ENCODE data around the gene ENDOV. TPM values are rescaled to one million over a fixed set of nuclear protein-coding genes. Genes with fewer than 3 reads are reported as not detected.

ENDOV gene
- total and polyA plus RNA-seq, 4 donors: 5.7 to 11.9 (median 8.3) TPM

GRCh38 chr17:80431246-80432195, 16.6 kb downstream of the ENDOV start:
- DNase-seq (ENCODE audit: low spot score): no peak
- TF ChIP-seq RAD21 (IDR thresholded peaks at IDR 0.05) (no peak), YY1 (IDR thresholded peaks at IDR 0.05) (no peak), EGR1 (IDR thresholded peaks at IDR 0.05; ENCODE audit: low read depth in 2 of 2) (no peak), REST (IDR thresholded peaks at IDR 0.05) (no peak), GABPA (IDR thresholded peaks at IDR 0.05 in 1 of 2, conservative IDR thresholded peaks at IDR 0.05 in 1 of 2) (no peak), JUND (IDR thresholded peaks at IDR 0.05) (no peak), FOXA2 (IDR thresholded peaks at IDR 0.05) (no peak), TAF1 (conservative IDR thresholded peaks at IDR 0.05) (no peak), FOXA1 (IDR thresholded peaks at IDR 0.05) (no peak), HNF4A (conservative IDR thresholded peaks at IDR 0.05) (no peak), NR2F2 (IDR thresholded peaks at IDR 0.05) (no peak), MAX (IDR thresholded peaks at IDR 0.05) (no peak), HNF4G (IDR thresholded peaks at IDR 0.05) (no peak), SP1 (IDR thresholded peaks at IDR 0.05) (no peak), RXRA (IDR thresholded peaks at IDR 0.05) (no peak)
- TF ChIP-seq, protein P1, sequence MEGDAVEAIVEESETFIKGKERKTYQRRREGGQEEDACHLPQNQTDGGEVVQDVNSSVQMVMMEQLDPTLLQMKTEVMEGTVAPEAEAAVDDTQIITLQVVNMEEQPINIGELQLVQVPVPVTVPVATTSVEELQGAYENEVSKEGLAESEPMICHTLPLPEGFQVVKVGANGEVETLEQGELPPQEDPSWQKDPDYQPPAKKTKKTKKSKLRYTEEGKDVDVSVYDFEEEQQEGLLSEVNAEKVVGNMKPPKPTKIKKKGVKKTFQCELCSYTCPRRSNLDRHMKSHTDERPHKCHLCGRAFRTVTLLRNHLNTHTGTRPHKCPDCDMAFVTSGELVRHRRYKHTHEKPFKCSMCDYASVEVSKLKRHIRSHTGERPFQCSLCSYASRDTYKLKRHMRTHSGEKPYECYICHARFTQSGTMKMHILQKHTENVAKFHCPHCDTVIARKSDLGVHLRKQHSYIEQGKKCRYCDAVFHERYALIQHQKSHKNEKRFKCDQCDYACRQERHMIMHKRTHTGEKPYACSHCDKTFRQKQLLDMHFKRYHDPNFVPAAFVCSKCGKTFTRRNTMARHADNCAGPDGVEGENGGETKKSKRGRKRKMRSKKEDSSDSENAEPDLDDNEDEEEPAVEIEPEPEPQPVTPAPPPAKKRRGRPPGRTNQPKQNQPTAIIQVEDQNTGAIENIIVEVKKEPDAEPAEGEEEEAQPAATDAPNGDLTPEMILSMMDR (IDR thresholded peaks at IDR 0.05; ENCODE audit: low read depth, low read length, missing input control): no peak
- TF ChIP-seq, protein P2, sequence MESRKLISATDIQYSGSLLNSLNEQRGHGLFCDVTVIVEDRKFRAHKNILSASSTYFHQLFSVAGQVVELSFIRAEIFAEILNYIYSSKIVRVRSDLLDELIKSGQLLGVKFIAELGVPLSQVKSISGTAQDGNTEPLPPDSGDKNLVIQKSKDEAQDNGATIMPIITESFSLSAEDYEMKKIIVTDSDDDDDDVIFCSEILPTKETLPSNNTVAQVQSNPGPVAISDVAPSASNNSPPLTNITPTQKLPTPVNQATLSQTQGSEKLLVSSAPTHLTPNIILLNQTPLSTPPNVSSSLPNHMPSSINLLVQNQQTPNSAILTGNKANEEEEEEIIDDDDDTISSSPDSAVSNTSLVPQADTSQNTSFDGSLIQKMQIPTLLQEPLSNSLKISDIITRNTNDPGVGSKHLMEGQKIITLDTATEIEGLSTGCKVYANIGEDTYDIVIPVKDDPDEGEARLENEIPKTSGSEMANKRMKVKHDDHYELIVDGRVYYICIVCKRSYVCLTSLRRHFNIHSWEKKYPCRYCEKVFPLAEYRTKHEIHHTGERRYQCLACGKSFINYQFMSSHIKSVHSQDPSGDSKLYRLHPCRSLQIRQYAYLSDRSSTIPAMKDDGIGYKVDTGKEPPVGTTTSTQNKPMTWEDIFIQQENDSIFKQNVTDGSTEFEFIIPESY (IDR thresholded peaks at IDR 0.05): no peak
- TF ChIP-seq, protein P3, sequence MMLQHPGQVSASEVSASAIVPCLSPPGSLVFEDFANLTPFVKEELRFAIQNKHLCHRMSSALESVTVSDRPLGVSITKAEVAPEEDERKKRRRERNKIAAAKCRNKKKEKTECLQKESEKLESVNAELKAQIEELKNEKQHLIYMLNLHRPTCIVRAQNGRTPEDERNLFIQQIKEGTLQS (IDR thresholded peaks at IDR 0.05): no peak
- Histone ChIP-seq H3K9me3 (ENCODE audit: control insufficient read depth in 4 of 4, low read length in 3 of 4) (no peaks in the 10 kb centered on the region), H3K4me1 (ENCODE audit: control insufficient read depth in 4 of 4, insufficient read depth in 4 of 4, low read length in 3 of 4) (peaks cover 0 to 3% (median under 1%) of the 10 kb centered on the region in 4 donors), H3K4me3 (ENCODE audit: low read depth in 1 of 3, low read length in 3 of 3) (no peak overlapping the region), H3K27ac (ENCODE audit: low read depth in 1 of 2, low read length in 2 of 2) (no peak overlapping the region), H3K36me3 (ENCODE audit: control insufficient read depth in 4 of 4, insufficient read depth in 3 of 4, low read depth in 1 of 4, low read length in 3 of 4) (peaks cover 0 to 2% (median 0%) of the 10 kb centered on the region in 4 donors), H3K9ac (ENCODE audit: low read depth in 1 of 2, low read length in 2 of 2) (no peak overlapping the region), H3K27me3 (ENCODE audit: control insufficient read depth in 4 of 4, insufficient read depth in 4 of 4, low read length in 3 of 4) (no peaks in the 10 kb centered on the region)
- WGBS: 93% methylated on average over 29 of the region's 29 CpGs

Measured in liver (tissue), 9 donors.